Activated T-helper 9 cell treated with anti-CD3 and anti-CD28 coated beads, Interleukin-2, amount 50 U/mL, for 16 hours (primary cell): ENCODE measurements around the gene PCGF2.

Experiments
- DNase-seq: peaks from one replicate; pipeline ENCODE4 v3.0.0-alpha.2; 2020; ENCODE audit warnings: low read depth

PCGF2 gene

DNA sequence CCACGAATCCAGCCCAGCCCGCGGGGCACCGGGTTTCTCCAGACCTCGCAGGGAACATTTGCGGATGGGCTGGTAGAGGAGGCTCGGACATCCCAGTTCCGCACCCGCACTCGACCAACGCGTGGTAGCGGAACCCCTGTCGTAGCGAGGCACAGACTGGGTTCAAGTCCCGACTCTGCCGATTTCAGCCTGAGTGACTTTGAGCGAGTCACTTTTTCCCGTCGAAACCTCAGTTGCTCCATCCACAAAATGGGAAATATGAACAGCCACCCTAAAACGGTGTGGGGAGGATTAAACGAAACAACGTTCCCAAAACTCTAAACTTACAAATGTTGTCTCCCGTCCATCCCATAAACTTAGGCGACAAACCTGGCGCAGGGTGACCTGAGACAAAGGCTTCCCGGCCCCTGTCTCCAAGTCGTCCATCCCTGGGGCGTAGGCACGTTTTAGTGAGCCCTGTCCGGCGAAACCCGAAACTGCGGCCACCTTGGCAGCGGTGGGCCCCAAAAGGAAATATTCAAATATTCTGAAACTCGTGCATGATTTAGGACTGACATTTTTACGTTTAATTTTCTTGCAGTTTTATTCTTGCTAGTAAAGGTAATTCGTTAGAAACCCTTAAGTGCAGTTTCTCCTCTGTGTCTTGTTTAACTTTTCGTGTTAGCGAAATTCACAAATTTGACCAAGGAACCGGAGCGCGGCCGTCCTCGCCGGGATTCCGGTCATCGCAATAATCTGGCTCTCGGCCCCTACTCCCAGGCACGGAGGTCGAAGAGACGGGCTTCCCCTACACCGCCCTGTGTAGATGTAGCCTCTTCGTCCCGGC is 45.0 kb downstream of the PCGF2 start:
- no peak for DNase-seq

DNA sequence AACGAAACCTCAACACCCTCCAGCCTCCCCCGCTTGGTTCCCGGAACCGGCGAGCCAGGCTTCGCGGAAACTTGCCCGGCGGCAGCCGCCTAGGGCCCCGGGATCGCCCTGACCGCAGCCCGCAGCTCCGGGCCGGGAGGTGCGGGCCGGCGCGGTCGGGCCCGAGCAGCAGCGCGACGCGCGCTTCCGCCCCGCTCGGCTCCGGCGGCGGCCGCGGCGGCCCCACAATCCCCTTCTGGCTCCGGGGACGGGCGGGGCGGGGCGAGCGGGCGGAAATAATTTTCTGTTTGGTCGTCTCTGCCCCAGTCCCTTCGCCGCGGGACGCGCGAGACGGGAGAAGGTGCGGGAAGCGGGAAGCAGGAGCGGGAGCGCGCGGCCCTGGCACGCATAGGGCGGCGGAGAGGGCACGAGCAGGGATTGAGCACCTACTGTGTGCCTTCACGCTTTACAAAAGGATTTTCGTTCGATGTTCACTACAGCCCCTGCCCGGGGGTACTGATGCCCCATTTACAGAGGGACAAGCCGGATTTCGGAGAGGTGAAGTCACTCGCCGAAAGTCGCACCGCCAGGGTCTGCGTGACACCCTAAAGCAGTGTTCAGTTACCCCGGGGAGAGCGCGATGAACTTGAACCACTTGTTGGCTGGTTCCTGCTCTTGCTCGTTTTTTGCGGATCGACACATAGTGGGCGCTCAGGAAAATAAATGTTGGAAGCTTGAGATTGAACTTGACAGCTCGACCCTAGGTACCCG is 45.8 kb downstream of the PCGF2 start:
- peak; percentile 72 for DNase-seq

DNA sequence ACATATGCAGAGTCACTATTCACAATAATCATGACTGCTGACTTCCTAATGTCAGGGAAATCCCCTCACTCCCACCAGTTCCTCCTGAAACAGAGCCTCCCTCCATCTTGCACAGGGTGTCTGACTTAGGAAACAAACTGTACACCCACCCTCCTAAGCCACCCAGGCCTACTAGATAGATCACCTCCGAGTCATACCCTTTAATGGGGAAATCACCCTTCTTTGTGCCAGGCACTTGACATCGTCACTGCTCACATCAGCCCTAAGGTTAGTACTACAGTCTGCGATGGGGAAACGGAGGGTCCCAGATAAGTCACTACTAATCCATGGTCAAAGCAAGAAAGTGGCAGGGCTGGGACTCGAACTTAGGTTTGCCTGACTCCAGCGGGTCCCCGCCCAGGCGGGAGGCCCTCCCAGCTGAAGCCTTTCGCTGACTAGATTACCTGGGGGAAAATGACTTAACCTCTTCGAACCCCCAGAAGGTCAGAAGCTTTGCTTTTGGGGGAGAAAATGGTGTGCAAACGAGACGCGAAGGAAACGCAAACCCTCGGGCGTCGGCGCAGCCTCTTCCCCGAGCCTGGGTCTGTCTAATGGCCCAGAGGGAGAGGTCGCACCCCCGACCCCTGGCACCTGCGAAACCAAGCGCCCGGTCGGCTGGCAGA is 46.5 kb downstream of the PCGF2 start:
- peak; percentile 69 for DNase-seq

DNA sequence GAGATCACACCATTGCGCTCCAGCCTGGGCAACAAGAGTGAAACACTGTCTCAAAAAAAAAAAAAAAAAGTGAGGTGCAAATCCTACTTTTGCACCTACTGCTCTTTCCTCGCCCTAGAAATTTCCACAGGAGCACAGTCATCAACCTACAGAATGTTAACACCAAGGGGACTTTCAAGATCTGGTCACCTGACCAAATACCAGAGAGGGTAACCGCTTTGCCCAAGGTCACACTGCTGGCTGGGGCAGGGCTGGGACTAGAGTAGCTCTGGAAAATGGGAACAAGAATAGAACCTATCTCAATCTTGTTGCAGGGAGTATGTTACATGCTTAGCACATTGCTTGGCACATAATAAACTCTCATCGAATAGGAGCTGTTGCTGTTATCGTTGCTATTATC is 49.4 kb downstream of the PCGF2 start:
- no peak for DNase-seq

DNA sequence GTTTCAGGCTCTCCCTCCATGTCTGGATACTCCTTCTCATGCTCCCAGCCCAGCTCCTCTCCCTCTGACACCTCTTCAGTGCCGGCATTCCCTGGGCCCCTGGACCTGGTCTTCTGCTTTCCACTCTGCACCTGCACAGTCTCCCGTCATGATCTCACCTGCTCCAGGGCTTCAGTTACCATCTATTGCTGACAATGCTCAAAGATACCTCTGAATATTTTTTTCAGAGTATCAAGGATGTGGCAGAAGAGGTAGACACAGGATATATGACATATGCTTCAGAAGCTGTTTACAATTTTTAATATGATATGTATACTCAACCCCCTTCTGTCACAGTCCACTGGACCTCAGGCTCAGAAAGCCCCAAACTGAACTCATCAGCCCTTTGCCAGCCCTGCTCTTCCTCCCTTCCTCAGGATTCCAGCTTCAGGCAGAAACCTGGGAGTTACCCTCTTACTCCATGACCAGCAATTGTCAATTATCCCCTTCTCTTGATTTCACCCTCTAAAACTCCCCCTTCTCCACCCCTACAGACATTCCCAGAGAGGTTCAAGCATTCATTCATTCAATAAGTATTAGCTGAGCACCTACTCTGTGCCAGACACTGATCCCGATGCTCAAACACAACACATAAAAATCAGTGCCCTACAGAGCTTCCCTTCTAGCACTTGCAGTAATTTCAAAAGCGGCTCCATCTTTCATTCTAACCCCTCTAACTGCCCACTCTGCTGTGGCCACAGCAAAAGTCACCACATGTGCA is 50.9 kb downstream of the PCGF2 start:
- DNase-seq = no peak

DNA sequence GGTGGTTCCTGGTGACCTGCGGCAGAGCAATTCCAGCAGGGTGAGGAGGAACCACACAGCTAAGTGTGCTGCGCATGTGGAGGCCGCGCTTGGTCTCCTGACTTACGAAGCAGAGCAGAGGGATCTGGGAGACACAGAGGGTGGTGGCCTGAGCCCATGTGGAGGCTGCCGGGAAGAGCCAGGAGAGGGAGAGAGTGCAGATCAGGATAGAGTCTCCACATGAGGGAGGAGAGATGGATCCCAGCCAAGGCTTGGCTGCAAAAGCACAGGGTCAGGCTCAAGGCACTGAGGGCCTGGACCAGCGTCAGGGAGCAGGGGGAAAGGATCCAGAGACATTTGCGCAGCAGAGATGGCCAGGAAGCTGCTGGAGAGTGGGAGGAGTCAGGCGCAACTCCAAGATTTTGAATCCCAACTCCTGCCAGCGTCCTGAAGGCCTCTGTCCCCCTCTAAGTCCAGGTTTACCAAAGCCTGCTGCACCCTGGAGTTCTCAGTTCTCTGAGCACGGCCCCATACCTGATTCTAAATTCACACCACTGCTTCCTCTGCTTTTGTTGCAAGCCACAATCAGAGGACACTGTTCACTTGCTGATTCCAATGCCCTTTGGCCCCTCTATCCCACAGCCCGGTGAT is 54.3 kb downstream of the PCGF2 start:
- DNase-seq = no peak

DNA sequence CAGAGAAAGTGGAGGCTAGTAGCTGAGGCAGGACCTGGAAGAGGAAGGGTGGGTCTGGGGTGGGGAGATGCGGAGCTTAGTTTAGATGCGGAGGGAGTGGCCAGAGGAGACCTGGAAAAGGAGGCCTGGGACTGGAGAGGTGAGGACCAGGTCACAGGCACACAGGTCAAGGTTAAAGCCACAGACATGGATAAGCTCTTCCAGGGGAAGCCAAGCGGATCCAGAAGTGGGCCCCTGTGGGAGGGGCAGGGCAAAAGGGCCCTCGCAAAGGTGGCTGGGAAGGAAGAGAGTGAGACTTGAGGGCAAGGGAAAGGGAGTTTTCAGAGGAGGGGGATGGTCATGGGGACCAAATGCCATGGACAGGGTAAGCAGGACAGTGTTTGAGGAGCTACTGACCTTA is 57.0 kb downstream of the PCGF2 start:
- DNase-seq = no peak

DNA sequence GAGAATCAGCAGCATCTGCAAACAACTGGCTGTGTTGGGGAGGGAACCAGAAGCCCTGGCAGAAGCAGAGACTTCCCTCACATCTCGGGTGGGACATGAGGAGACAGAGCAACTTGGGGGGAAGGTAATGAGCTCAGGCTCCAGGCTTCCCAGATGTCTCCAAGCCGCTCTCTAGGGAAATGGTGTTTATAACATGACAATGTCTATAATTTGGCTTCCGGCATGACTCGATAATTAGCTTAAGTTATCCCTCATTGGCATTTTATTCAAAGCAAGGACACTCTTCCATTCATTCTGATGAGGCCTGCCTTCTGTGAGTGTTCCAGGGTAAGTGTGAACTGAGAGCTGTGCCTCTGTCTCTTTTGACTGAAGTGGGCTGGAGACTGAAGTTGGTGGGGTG is 57.8 kb downstream of the PCGF2 start:
- no peak for DNase-seq

DNA sequence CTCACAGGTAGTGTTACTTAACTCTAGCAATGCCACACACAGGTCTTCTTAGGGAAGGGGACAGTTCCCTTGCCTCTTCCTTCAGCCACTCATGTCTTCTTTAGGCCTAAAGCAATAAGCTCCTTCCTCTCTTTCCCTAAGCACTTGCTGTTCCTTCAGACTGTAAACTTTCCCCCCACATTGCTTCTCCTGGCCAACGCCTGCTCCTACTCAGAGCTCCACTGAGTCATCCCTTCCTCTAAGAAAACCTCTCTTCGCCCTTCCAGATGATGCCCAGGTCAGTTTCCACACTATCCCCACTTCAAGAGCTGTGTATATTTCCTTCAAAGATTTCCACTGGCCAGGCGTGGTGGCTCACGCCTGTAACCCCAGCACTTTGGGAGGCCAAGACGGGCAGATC is 60.9 kb downstream of the PCGF2 start:
- no peak for DNase-seq

DNA sequence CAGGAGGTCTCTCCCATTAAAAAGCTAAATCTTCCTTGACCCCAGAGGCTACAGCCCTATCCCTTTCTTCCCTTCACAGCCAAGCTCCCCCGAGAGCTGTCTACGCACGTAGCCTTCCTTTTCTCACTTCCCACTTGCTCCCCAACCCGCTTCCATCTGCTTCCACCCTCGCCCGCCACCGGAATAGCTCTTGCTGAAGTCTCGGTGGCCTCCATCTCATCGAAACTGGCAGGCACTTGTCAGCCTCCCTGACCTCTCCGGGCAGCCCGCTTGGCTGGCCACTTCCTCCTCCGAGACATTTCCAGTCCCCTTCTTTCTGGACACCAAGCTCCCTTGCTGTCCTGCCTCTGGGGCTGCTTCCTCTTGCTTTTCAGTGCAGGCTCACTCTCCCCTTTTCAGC is 62.6 kb downstream of the PCGF2 start:
- DNase-seq = no peak
